VCaP (cell line): Measurements from ENCODE around the gene CRYGN.

Source experiments
- H3K27ac ChIP-seq: fragments of 450-650 bp; 2 replicates; pipeline ENCODE4 v1.5.1; 2017
- CTCF ChIP-seq: fragments of 450-650 bp; conservative IDR thresholded peaks from 2 replicates; pipeline ENCODE4 v1.5.1; 2017; ENCODE audit warnings: mild to moderate bottlenecking, moderate library complexity

CRYGN gene

GRCh38 chr7:151423936-151424335 lies 16.0 kb downstream of the CRYGN start:
- no peak overlapping the region for H3K27ac ChIP-seq
- TF ChIP-seq CTCF: no peak

- H3K27ac ChIP-seq: no peak overlapping the region
- TF ChIP-seq CTCF: no peak
Observed at GRCh38 chr7:151423226-151423625, 16.7 kb downstream of the CRYGN start.

GRCh38 chr7:151422212-151422611 lies 17.7 kb downstream of the CRYGN start:
- H3K27ac ChIP-seq: no peak overlapping the region
- no peak for TF ChIP-seq CTCF

GRCh38 chr7:151420144-151420543 lies 19.8 kb downstream of the CRYGN start:
- no peak overlapping the region for H3K27ac ChIP-seq
- TF ChIP-seq CTCF: no peak

- no peak for TF ChIP-seq CTCF
- H3K27ac ChIP-seq: no peak overlapping the region
Observed at GRCh38 chr7:151416941-151417315, 23.0 kb downstream of the CRYGN start.

- no peak overlapping the region for H3K27ac ChIP-seq
Observed at GRCh38 chr7:151416112-151416940, 23.6 kb downstream of the CRYGN start.

More at GRCh38 chr7:151416112-151416940, 23.6 kb downstream of the CRYGN start:
- no peak for TF ChIP-seq CTCF
